Prostate gland (tissue), 2 donors: ENCODE data around the gene EPHA6.

Experiments
- CTCF ChIP-seq, 4 experiments: fragments of 200-600 bp in 2 of 4; fragments of 450-650 bp in 2 of 4; sonication (generic) in 2 of 4; IDR thresholded peaks; 1 replicate in 3 of 4; 2 replicates in 1 of 4; pipeline ENCODE4 v1.5.1; 2016 to 2019; ENCODE audit warnings: antibody characterized with exemption in 4 of 4, mild to moderate bottlenecking in 2 of 4, moderate library complexity in 2 of 4
- POLR2AphosphoS5 ChIP-seq: sonication (generic); formaldehyde crosslinking; IDR thresholded peaks from one replicate; pipeline ENCODE4 v1.6.1; 2017; ENCODE audit warnings: antibody characterized with exemption

GRCh38 chr3:97692831-97693230, 878.4 kb downstream of the EPHA6 start:
- TF ChIP-seq CTCF (IDR thresholded peaks at IDR 0.05) (no peak), POLR2AphosphoS5 (no peak)
